Neural progenitor cell (in vitro differentiated cells): ENCODE results near the gene POLR2J.
"Not testable (repeated sequence)": the region's sequence is repeated elsewhere in the genome, so short reads cannot be mapped to it uniquely, and the experiment has no call there.

Experiments used
- EZH2 ChIP-seq: fragments of 200-600 bp; sonication (generic); IDR thresholded peaks from 2 replicates; pipeline ENCODE4 v1.6.1; 2017; ENCODE audit warnings: antibody characterized with exemption, mild to moderate bottlenecking, moderate library complexity
- EZH2phosphoT487 ChIP-seq: fragments of 200-600 bp; sonication (generic); IDR thresholded peaks from 2 replicates; pipeline ENCODE4 v1.6.1; 2017; ENCODE audit warnings: antibody characterized with exemption

DNA sequence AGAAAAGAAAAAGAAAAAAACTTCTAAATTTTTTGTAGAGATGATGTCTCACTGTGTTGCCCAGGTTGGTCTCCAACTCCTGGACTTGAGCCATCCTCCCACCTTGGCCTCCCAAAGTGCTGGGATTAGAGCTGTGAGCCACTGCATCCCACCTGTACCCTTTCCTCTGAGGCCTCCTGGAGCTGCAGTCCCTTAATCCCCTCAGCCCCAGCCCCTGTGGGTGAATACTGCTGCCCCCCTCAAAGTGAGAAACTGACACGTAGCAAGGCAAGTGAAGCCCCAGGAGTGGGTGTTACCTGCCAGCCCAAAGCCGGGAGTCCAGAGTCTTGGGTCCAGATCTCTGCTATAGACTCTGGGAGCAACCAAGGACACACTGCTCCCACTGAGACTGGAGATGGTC, 46.1 kb upstream of the POLR2J start:
- TF ChIP-seq EZH2, EZH2phosphoT487: not testable (repeated sequence)
